GM12801 (cell line): ENCODE measurements around the gene MEIS2.

Source experiments
- TF ChIP-seq, protein P1 (sequence below): IDR thresholded peaks from one replicate; pipeline ENCODE4 v1.5.1; 2011; ENCODE audit warnings: control low read depth; ENCODE audit not compliant: insufficient read length; ENCODE audit errors: extremely low read depth

Gene MEIS2

DNA sequence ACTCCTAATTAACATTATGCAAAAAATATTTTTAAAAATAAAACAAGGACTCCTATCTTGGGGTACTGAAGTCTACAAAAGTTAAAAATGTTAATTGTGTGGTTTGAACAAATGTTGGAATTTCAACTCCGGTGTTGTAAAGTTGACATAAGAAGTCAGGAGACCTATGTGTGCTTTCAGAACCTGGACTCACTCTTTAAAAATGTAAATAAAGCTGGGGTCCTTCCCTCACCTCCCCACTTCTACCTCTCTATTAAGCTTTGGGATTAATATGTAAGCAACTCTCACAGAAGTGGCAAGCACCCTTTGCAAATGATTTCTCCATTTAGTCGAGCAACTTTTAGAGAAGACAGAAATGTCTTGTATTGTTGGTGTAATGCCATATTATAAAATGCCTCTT is 11.9 kb downstream of the MEIS2 start:
- TF ChIP-seq, protein P1, sequence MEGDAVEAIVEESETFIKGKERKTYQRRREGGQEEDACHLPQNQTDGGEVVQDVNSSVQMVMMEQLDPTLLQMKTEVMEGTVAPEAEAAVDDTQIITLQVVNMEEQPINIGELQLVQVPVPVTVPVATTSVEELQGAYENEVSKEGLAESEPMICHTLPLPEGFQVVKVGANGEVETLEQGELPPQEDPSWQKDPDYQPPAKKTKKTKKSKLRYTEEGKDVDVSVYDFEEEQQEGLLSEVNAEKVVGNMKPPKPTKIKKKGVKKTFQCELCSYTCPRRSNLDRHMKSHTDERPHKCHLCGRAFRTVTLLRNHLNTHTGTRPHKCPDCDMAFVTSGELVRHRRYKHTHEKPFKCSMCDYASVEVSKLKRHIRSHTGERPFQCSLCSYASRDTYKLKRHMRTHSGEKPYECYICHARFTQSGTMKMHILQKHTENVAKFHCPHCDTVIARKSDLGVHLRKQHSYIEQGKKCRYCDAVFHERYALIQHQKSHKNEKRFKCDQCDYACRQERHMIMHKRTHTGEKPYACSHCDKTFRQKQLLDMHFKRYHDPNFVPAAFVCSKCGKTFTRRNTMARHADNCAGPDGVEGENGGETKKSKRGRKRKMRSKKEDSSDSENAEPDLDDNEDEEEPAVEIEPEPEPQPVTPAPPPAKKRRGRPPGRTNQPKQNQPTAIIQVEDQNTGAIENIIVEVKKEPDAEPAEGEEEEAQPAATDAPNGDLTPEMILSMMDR, result no peak

DNA sequence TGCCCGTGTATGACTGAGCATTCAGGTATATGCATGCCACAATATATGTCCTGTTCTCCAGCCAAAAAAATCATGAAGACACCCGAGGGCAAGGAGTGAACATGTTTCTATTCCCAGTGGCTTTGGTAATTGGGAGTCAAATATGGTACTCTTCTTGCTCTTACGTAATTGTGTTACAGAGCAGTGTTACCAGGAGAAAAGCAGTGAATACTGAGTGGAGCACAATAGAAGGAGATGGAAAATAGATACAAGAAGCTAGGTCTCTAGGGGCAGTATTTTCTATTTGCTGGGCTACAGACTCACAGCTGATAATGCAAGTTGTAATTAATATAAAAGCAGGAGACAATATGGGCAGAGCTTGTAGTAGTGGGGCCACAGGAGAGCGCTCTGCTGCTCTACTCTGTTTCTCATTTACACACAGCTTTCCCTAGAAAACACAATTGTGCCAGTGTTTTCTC is 13.2 kb downstream of the MEIS2 start:
- TF ChIP-seq, protein P1, result no peak

DNA sequence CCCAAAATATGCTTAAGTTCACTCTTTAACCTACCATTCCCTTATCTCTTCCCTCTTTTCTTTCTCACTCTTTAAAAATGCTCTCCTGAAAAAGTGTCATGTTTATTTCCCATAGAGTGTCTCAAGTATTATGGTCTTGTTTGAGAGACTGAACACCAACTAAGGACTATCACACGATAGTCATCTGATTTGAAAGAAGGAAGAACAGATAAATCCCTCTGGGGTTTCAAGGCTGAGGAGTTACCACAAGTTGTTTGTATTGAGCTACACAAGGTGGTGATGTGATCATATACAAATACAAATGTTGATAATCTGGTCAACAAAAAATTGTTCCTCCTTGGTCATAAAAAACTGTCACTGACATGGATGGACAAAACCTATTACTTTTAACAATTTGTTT is 13.8 kb downstream of the MEIS2 start:
- TF ChIP-seq, protein P1, result no peak

DNA sequence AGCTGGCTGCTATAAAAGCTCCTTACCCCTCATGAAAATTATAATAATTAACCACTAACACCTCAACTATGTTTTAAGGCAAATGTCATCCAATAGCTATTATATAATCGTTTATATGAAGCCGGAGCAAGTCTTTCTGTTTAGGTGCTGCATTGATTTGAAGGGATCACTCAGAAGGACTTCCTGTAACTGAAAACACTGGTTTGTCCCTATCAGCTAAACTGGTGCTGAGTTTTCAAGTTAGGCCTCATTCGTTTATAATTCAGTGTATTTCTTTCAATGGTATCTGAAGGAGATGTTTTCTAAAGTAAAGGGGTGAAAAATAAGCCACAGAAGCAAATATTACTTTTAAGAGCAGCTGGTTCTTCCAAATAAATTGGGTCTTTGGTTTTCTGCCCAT is 14.2 kb downstream of the MEIS2 start:
- TF ChIP-seq, protein P1, result no peak

DNA sequence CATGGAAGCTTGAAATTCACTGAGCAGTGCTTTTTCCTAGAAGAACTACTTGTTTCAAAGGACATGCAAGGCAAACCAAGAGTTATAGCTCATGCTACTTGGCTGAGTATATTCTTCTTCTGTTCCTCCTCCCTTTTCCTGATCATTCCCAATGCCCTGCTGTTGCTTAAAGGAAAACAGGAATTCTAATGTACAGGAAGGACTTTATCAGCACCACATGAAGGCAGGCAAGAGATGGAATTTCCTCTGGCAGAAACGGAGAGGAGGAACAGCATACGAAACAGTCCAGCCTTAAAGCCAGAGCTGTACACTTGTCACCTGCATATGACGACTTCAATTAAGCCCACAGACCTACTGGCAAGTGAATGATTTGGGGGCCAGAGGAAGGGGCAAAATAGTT is 15.7 kb downstream of the MEIS2 start:
- TF ChIP-seq, protein P1, result no peak

DNA sequence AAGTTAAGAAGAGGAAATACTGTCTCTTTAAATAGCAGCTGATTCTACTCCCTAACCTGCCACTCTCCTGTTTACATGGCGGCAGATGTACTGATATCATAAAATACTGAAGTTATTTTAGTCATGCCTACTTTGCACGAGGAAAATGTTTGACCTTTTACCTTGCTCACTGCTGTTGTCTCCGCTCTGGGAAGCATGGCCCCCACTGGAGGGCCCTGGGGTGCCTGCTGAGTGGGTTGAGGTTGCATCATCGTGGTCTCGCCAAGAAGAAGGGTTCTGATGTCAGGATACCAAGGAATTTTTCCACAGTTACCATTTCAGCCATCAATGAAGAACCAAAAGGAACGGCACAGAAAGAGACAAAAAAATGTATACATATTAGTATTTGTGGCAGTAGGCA is 16.7 kb downstream of the MEIS2 start:
- TF ChIP-seq, protein P1, result no peak

DNA sequence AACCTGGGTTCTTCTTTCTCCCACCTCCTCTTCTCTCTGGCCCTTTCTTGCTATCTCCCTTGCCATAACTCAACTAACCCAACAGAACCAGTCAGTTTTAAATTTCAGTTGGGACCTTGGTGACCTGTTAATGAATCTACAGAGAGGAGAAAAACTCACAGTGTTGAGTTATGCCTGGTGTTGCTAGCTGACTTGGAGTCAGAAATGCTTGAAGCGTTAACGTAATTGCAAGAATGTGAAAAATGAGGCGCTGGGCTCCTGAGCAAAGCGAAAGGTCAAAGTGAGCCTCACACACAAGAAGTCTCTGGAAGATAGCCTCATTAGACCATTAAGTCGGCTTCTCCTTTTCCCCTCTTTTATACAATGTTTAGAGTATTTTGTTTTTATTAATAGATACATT is 18.4 kb downstream of the MEIS2 start:
- TF ChIP-seq, protein P1, result no peak
